NCI-H345 treated with DMSO at 0.1 percent for 48 hours (cell line): ENCODE results near the gene TMEM9.

Experiments used
- DNase-seq: peaks from one replicate; lab custom pipeline; 2025; ENCODE audit not compliant: unreplicated experiment; lab: John Stamatoyannopoulos, UW

The TMEM9 gene

DNA sequence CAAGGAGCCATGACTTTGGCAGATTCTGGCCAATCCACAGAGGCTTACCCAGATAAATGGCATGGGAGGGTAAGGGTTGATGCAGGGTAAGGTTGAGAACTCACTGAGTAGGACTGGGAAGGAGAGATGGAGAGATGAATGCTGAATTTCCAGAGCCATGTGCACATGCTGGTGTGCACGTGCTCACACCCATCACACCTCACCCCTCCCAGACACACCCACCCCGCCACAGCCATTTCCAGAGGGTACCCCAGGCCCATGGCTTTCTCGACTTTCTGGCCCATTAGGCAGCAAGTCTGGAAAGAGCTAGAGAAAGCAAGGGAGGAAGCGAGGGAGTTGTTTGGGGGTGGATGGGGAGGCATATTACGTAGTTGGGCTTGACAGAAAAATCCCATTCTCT, 43.7 kb downstream of the TMEM9 start:
- no peak for DNase-seq

DNA sequence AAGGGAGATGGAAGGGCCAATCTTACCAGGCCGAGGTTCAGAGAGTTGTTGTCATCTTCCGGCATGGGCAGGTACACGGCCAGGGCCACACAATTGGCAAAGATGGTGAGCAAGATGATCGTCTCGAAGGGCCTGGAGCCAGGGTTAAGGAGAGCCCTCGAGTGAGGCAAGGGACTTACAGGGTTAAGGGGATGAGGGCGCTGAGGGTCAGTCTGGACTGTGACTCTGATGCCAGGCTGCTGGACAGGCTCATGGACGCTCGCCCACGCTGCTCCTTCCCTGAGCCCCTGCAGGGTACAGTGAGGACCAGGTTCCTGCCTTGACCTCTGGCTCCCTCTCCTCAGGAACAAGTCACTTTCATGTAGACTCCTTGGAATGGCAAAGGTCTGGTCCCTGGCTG, 44.1 kb downstream of the TMEM9 start:
- DNase-seq, result no peak

DNA sequence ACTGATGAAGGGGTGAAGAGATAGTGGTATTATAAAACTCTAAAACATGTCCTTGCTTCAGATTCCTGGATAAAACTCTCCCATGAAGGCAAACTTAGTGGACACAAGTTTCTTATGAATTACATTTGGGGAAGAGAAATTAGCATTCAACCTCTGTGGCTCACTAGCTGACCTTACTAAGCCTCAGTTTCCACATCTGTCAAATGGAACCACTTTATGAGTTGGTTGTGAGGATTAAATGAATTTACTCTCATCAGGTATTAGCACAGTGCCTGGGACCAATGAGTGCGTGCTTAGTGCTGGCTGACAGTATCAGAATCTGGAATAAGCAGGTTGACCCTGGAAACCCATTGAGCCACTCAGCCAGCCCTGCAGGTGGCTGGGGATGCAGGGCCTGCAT, 44.6 kb downstream of the TMEM9 start:
- DNase-seq, result no peak

DNA sequence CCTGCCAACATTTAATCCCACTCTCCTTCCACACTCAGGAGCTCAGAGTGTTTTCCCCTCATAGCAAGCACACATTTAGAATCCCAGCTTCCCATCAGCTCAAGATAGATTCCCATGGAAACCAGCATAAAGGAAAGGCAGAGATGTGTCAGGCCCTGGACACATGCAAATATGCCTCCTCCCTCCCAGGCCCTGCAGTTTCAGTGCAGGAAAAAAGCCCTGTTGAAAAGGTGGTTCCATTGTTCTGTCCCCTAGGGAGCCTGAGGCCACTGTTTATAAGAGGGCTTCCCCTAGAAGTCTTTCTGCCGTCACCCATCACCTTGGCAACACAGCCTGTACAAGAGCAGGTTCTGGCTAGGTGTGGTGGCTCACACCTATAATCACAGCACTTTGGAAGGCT, 45.7 kb downstream of the TMEM9 start:
- DNase-seq, result peak; percentile 94

DNA sequence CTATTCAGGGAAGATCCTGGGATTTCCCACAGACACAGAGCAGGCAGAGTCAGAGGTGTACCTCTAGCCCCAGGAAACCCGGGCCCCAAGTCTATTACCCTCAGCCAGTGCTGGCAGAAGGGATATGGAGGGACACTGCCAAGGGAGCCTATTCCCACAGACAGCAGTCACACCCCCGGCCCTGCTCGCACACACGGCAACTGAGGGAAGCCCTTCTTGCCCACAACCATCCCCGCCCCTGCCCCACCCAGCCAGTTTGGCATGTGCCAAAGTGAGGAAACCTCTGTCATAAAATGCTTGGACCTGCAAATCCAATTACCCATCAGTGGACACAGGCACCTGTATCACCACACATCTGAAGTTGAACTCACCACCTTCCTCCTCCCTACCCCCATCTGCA, 48.6 kb downstream of the TMEM9 start:
- DNase-seq, result no peak

DNA sequence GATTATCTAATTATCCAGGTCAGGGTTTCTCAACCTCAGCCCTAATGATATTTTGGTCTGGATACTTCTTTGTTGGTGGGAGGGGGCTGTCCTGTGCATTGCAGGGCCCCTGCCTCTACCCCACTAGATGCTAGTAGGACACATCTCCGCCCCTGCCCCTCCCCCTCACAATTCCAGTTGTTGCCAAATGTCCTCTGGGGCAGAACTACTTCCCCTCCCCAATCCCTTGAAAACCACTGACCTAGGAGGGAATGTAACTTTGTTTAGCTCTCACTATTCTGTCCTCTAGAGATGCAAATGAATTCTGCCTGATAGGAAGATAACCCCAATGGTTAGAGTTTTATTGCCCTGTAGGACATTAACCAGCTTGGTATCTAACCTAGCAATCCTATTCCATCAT, 50.1 kb downstream of the TMEM9 start:
- DNase-seq, result no peak

DNA sequence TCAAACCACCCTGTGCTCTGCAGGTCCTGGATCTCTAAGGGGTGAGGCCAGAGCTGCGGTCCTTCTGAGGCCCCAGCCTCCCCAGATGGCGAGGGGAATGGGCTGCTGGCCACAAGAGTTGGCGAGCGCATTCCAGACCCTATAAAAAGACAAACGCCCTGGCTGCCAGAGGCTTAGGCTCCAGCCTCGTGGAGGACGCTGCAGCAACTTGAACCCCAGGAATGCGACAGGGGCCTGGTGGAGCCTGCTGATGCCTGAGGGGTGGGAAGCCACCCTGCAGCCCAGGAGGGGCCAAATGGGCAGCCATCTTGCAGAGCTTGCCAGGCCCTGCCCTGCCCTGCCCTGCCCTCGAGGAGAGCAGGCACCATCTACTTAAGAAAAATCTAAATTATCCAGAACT, 50.6 kb downstream of the TMEM9 start:
- no peak for DNase-seq

DNA sequence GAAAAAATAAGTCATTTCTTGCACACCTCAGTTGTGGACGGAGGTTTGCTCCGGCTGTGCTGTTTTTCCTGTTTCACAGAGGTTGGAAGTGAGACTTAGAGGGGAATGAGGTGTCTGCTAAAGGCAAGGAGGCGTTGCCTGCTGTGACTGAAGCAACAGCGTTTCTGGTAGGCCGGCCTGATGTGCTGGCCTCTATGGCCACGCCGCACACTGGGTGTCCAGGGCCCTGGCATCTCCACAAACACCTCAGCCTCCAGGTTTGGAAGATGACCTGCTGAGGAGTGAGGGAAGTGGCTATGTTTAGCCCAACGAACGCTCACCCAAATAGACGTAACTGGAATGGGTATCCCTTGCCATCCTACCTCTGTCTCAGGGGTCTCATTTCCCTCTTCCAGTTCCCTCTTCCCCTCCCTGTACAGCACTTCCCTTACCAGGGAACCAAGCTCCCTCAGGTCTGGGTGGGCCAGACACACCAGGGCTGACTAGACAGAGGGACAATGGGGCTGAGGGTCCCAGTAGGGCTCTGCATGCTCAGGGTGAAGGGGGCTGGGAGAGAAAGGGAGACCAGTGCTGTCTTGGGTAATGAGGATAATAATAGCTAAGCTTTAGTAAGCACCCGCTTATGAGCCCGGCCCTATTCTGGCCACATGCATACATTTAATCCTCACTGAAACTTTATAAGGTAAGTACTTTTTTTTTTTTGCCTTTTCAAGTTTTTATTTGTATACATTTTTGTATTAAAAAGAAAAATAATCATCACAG, 53.9 kb downstream of the TMEM9 start:
- DNase-seq, result no peak

DNA sequence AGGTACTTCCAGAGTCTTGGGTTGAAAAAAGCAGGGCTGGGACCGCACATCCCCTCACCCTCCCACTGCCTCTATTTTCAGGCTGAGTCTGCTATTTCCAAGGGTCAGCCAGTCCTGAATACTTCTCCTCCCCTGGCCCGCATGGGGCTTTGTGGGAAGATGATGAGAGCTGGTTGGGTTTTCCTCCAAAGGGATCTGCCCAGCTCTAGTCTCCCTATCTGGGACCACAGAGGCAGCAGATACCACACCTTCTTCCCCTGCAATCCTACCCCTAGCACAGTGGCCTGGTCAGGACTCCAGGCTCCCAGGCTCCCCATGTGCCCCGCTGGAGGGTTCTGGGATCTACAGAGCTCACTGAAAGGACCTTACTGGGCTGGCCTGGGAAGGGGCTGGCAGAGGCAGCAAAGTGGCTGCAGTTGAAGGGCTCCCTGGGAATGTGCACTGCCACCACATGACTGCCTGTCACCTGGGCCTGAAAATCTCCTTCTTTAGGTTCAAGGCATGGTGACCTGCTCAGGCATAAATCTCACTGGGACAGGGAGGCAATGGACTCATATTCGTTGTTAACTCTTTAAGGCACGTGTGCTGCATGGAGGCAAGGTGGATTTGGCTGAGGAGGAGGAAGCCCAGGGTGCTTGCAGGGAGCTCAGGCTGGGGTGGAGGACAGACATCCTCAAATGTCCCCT, 55.1 kb downstream of the TMEM9 start:
- DNase-seq, result no peak

DNA sequence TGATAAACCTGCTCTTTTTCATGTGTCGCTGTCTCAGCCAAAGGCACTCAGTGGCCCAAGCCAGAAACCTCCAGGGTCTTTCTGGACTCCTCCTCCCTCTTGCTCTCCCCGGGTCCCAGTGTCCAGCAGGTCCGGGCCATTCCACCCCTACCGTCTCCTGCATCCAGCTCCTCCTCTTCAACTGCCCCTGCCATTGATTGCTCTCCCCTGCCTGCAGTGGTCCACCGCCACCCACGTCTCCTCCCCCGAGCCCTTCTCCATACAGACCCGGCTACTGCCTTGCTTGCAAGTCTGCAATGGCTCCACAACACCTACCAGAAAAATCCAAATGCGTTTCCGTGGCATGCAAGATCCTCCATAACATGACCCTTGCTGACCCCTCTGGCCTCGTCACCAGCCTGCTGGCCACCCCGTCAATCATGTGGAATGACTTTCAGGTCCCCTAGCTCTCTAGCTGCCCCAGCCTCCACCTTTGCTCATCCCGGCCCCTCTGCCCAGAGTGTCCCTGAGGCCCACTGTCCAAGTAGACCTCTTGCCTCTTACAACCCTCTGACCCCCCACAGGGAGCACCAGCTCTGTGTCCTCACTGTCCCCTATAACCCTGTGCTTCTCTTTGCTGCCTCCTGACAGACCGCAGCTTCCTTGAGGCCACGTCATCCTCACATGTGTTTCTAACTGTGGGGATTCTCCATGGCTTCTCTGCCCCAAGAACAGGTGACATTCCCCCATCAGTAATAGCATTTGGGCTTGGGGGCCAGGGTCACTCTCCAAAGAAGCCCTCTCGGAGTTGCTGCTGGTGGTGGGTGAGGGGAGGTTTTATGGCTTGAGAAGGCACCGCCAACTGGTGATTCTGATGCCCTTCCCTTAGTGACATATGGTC, 57.1 kb downstream of the TMEM9 start:
- no peak for DNase-seq

DNA sequence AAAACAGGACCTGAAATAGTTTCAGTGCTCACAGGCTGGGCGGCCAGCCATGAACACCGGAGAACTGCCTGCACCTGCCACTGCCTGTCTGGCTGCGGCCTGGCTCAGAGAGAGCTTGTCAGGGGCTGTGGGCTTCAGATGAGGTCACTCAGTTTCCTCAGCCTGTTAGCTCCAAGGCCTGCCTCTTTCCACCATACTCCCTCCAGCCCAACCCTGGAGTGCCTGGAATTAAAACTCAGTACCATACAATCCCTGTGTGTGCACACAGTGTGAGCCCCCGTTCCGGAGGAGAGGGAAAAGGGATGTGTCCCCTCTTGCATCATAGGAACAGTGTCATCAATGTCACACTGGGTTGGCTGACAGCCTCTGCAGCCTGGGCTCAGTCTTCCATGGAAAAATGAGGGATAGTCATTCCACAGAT, 58.2 kb downstream of the TMEM9 start:
- no peak for DNase-seq

DNA sequence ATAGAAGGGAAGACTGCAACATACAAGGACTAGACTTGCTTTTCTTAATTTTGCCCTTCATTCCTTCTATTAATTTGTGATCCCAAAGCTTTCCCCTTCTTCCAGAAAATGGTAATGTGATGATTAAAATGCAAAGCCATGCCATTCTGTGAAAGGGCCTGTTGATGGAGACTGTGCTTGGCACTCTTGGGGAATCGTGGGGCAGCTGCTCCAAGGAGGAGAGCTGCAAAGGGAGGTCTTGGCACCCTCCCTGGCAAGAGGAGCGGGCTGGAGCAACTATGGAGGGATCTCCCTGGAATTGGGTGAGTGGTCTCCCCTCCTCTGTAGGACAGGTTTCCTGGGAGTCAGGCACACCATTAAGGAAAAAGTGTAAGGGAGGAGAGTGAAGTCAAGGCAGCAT, 58.7 kb downstream of the TMEM9 start:
- DNase-seq, result no peak

DNA sequence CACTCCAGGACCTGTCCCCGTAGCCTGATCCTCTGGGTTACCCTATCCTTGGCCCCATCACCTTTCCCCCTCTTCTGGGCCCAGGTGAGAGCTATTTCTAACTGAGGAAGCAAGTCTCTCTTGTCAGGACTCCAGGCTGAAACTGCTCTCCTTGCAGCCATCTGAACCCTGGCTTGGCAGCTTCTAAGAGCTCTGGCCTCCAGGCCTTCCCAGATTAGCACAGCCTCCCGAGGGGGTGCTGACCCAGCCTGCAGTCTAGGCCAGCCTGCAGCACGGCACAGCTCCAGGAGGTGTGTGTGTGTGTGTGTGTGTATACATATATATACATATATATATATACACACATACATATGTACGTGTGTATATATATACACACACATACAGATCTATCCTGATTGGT, 59.4 kb downstream of the TMEM9 start:
- DNase-seq, result no peak

DNA sequence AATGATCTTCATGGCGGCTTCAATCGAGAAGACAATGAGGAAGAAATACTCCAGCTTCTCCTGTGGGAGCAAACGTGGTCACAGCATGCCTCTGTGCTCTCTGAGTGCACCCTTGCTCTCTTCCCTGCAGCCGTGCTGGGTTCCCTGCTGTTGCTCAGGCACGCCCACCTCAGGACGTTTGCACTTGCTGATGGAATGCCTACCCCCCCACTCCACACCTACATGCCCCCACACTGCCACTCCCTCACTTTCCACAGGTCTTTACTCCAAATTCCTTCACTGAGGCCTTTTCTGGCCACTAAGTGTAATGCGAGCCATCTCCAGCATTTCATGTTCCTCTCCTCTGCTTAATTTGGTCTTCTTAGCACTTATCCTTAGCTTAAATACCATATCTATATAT, 60.3 kb downstream of the TMEM9 start:
- DNase-seq, result no peak

DNA sequence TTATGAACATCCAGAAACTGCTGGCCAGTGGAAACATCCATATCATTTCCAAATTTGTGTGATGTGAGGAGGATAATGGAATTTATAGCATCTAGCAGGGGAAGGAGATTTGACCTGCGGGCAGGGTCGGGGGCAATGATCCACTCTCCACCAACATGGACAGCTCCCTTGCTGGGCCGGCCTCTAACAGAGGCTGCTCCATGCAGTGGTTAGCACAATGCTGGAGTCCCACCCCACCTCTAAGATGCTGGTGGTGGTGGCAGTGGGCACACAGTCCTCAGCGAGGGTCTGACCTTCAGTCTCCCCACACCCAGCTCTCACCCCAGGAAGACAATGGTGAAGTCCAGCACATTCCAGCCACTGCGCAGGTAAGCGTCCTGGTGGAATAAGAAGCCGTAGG, 60.7 kb downstream of the TMEM9 start:
- DNase-seq, result no peak

DNA sequence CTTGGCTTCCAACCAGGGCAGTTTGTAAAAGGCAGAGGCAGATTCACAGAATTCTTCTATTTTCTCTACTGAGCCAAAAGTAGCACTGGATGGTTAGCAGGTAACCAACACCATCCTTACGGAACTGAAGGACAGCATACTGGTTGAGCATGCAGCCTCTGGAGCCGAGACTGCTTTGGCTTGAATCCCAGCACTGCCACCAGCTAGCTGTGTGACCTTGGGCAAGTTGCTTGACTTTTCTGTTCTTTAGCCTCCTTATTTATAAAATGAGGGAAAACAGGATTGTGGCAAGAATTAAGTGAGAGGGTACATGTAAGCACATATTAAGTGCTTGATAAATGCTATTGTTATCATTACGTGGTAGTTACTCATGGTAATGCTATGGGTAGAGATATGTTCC, 61.5 kb downstream of the TMEM9 start:
- DNase-seq, result no peak

DNA sequence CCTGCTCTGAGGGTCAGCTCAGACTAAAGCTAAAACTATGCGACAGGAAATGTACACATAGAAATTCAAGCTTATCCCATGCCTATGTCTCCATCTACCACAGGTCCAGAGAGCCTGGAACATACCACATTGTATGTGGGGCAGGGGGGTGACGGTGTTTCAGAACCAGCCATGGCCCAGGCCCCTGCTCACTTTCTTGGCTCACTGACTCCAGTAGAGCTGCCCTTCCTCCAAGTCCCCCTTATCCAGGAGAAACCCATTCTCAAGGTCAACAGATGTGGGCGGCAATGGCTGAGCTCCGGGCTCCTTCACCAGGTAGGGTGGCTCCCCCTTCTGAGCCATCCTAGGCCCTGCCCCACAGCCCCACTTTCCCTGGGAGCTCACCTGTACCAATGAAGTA, 63.0 kb downstream of the TMEM9 start:
- DNase-seq, result no peak

DNA sequence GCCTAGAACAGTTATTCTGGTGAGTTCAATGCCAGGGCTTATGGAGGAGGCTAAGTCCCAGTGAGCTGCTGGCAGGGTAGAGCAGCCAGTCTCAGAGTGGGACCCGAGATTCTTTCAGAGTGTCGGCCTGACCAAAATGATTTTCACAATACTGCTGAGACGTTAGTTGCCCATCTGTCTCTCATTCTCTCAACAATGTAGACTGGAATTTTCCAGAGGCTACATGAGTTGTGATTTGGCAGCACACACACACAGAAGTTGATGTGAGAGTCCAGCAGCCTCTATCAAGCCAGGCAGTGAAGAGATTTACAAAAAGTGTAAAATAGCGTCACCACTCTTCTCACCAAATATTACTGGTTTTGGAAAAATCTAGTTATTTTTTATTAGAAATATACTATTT, 63.7 kb downstream of the TMEM9 start:
- no peak for DNase-seq

DNA sequence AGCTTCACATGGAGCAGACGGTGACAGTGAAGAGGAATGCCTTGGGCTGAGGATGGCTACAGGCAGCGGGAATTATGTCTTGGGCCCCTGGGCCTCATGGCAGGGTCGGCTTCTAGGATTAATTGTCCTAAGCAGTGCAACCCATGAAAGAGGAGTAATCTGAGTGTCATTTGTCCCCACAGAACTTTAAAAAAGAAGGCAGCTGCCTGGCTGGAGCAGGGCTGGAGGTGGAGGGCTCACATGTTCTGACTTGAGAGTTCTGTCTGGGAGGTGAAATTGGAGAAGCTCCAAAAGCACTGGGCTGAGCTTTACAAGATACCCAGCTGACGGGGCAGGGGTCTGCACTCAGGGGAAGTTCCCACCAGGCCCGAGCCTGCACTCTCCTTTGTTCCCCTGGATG, 64.7 kb downstream of the TMEM9 start:
- no peak for DNase-seq

DNA sequence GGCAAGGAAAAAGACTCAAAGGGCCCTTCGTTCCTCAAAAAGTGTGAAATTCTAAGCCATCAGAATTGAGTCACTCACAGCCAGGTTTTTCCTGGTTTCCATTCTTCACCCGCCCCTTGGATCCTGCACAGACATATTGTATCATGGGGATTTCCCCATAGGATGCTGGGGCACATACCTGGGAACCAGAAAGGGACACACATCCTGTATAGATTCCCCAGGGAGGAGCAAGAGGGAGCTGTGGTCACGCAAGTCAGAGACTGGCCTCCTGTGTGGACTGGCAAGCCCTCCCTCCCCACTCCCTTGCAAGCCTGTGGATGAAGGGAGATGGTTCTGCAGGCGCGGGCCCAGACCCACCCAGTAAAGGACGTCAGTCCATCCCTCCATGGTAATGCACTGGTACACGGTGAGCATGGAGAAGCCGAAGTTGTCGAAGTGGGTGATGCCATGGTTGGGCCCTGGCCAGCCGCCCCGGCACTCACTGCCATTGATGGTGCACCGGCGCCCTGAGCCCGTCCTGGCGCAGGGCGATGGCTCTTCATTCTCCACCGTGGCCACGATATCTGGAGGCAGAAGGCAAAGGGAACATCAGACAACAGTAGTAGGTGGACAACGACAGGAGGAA, 65.3 kb downstream of the TMEM9 start:
- no peak for DNase-seq

DNA sequence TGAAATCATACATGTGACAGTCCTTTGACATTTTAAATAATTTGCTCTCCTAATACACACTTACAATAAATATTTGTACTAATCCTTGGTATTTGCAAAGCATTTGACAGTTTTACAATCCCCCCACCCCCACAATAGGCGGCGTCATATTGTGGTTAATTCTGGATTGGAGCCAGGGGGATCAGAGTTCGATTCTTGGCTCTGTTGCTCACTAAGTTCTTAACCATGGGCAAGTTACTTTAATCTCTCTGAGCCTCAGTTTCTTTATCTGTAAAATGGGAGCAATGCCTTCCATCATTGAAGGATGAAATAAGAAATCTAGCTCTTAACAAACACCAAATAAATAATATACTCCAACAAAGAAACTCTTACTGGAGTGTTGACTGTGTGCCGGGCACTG, 65.9 kb downstream of the TMEM9 start:
- DNase-seq, result no peak
